Adrenal gland (tissue), 12 donors: ENCODE results near the gene ZCCHC18. TPM values are rescaled to one million over a fixed set of nuclear protein-coding genes. Genes with fewer than 3 reads are reported as not detected.
A peak's percentile ranks its signal among the peaks of the same experiment; 100 is the strongest.

ENCODE experiments used
- DNase-seq, 7 donors: peaks; one replicate each; pipeline ENCODE4 v3.0.0-alpha.2; 2019 to 2020
- H3K27ac ChIP-seq, 5 donors: fragments of 200-600 bp; sonication (generic) in 4 of 5; 1 replicate in 3 of 5; 2 replicates in 2 of 5; pipeline versions ENCODE4 v1.5.1 to v1.8.0; 2016 to 2020; ENCODE audit warnings: mild to moderate bottlenecking in 1 of 5
- H3K27me3 ChIP-seq: fragments of 200-600 bp; 2 replicates; pipeline ENCODE4 v1.8.0; 2021
- H3K36me3 ChIP-seq, 2 donors: fragments of 200-600 bp; replicated peaks in 1 of 2; 1 replicate in 1 of 2; 2 replicates in 1 of 2; pipeline versions ENCODE4 v1.5.1 to v1.8.0; 2018 to 2022
- H3K4me1 ChIP-seq, 2 donors: fragments of 200-600 bp; replicated peaks in 1 of 2; 1 replicate in 1 of 2; 2 replicates in 1 of 2; pipeline versions ENCODE4 v1.5.1 to v1.8.0; 2018 to 2021
- H3K4me3 ChIP-seq, 4 donors: fragments of 200-600 bp; sonication (generic) in 3 of 4; one replicate each; pipeline ENCODE4 v1.5.1; 2016 to 2018
- H3K9me3 ChIP-seq, 3 donors: fragments of 200-600 bp; sonication (generic) in 1 of 3; replicated peaks in 1 of 3; 1 replicate in 2 of 3; 2 replicates in 1 of 3; pipeline versions ENCODE4 v1.5.1 to v1.8.0; 2016 to 2021
- CTCF ChIP-seq, 6 experiments: fragments of 450-650 bp in 4 of 6; fragments of 200-600 bp in 2 of 6; sonication (generic) in 1 of 6; IDR thresholded peaks; 1 replicate in 5 of 6; 2 replicates in 1 of 6; pipeline versions ENCODE4 v1.5.1 to v1.8.0; 2016 to 2021; ENCODE audit warnings: antibody characterized with exemption in 6 of 6, mild to moderate bottlenecking in 2 of 6, moderate library complexity in 1 of 6
- POLR2A ChIP-seq, 2 donors: fragments of 450-650 bp; IDR thresholded peaks; one replicate each; pipeline ENCODE4 v1.6.1; 2017; ENCODE audit warnings: antibody characterized with exemption in 2 of 2, mild to moderate bottlenecking in 2 of 2, moderate library complexity in 1 of 2
- WGBS, 4 donors: extraction: QIAGEN DNeasy Blood & Tissue Kit in 2 of 4; methylation state at CpG; one replicate each; pipeline versions ENCODE4 v1.1.5 to v1.1.7; 2013 to 2017; 5-methylcytosine and 5-hydroxymethylcytosine counted together
- intact Hi-C, 2 donors: fragments of 100-400 bp; cut with DNase I; formaldehyde crosslinking; loops; one replicate each; pipeline versions ENCODE4 v1.14.1 to v1.15.0; 2022 to 2023
- polyA plus RNA-seq, 3 donors: library from polyadenylated mRNA; stranded (reverse); fragments of 200-250 nt in 2 of 3; fragments of 350-450 nt in 1 of 3; fragmentation: Illumina TruSeq in 1 of 3; extraction: RNeasy Lipid Tissue Mini Kit (QIAGEN cat#74804) in 1 of 3; gene quantifications; one replicate each; pipeline ENCODE4 v1.2.3, GENCODE V29; 2013 to 2014
- total RNA-seq, 9 donors: library from RNA; depleted of rRNA in 4 of 9; stranded (reverse); fragments of >200 nt in 4 of 9; fragments of 120-200 nt in 1 of 9; fragmentation: NEBNext Ultra II Directional in 1 of 9; extraction: Animal tissue kit (Norgen Biotek cat#: 25700) in 1 of 9; gene quantifications; one replicate each; pipeline versions ENCODE4 v1.1.0 to v1.2.4, GENCODE V29; 2013 to 2023
- donor health status: healthy with polysubstance abuse.
- donor health status: Bipolar disorder and iron deficiency.
- donor health status: DM: yes; HTN: yes; CAD: no.
- donor health status: DM: no; HTN: no; CAD: no.
- donor health status: DM: no; HTN: no; CAD: no.
- donor health status: DM: yes; HTN: yes; CAD: no.

Gene ZCCHC18
- total and polyA plus RNA-seq, 12 donors: 0.38 to 1.6 (median 0.78) TPM; not detected in 2

- DNase-seq: peak; percentile 73 to 86 (median 77)
These were observed 24.1 kb downstream of the ZCCHC18 start for GRCh38 chrX:104136241-104137019.

GRCh38 chrX:104137496-104137895 lies 25.2 kb downstream of the ZCCHC18 start:
- no peaks in the 10 kb centered on the region for H3K9me3 ChIP-seq
- H3K36me3 ChIP-seq: no peaks in the 10 kb centered on the region
- 75 to 85% (median 83%) methylated on average over 3 of the region's 3 CpGs for WGBS, 4 donors
- intact Hi-C loops: no loop called here
- H3K27ac ChIP-seq: no peak overlapping the region
- TF ChIP-seq CTCF (IDR thresholded peaks at IDR 0.05): no peak
- no peak for TF ChIP-seq POLR2A (IDR thresholded peaks at IDR 0.05)
- peaks cover 4 to 5% of the 10 kb centered on the region in 2 donors for H3K4me1 ChIP-seq
- no peak overlapping the region for H3K4me3 ChIP-seq
- no peaks in the 10 kb centered on the region for H3K27me3 ChIP-seq
- DNase-seq: no peak

More at GRCh38 chrX:104136241-104137019, 24.1 kb downstream of the ZCCHC18 start:
- peaks cover 2 to 5% of the 10 kb centered on the region in 2 donors for H3K4me1 ChIP-seq
- TF ChIP-seq POLR2A (IDR thresholded peaks at IDR 0.05): no peak
- TF ChIP-seq CTCF (IDR thresholded peaks at IDR 0.05): peak; percentile 60 to 87 (median 76)
- H3K36me3 ChIP-seq: no peaks in the 10 kb centered on the region
- H3K27me3 ChIP-seq: no peaks in the 10 kb centered on the region
- intact Hi-C loops: no loop called here
- peak overlapping the region in 1 of 4 donors; percentile 45 for H3K4me3 ChIP-seq
- no peaks in the 10 kb centered on the region for H3K9me3 ChIP-seq
- whole genome bisulfite sequencing, 4 donors: 20 to 32% (median 23%) methylated on average over 10 of the region's 10 CpGs
- H3K27ac ChIP-seq: peak overlapping the region in 1 of 5 donors; percentile 55

- peak overlapping the region in 3 of 5 donors; percentile 12 to 48 (median 39) for H3K27ac ChIP-seq
- peak in 1 of 7 donors; percentile 19 for DNase-seq
- no peaks in the 10 kb centered on the region for H3K36me3 ChIP-seq
- 56 to 72% (median 67%) methylated on average over 5 to 8 of the region's 8 CpGs for WGBS, 4 donors
- TF ChIP-seq CTCF (IDR thresholded peaks at IDR 0.05) (no peak), POLR2A (IDR thresholded peaks at IDR 0.05) (no peak)
- no peaks in the 10 kb centered on the region for H3K9me3 ChIP-seq
- peaks cover 4 to 5% of the 10 kb centered on the region in 2 donors for H3K4me1 ChIP-seq
- intact Hi-C loops: no loop called here
- H3K4me3 ChIP-seq: no peak overlapping the region
- no peaks in the 10 kb centered on the region for H3K27me3 ChIP-seq
These were observed 28.9 kb downstream of the ZCCHC18 start for GRCh38 chrX:104141087-104141760.

GRCh38 chrX:104151037-104151436 lies 38.7 kb downstream of the ZCCHC18 start:
- peaks cover 0 to 8% of the 10 kb centered on the region in 2 donors for H3K4me1 ChIP-seq
- no peaks in the 10 kb centered on the region for H3K9me3 ChIP-seq
- 19 to 46% (median 30%) methylated on average over 1 of the region's 1 CpG for WGBS, 4 donors
- no peaks in the 10 kb centered on the region for H3K36me3 ChIP-seq
- H3K27me3 ChIP-seq: no peaks in the 10 kb centered on the region
- no peak overlapping the region for H3K27ac ChIP-seq
- no peak for DNase-seq
- H3K4me3 ChIP-seq: no peak overlapping the region
- TF ChIP-seq POLR2A (IDR thresholded peaks at IDR 0.05): no peak
- no peak for TF ChIP-seq CTCF (IDR thresholded peaks at IDR 0.05)
- intact Hi-C loops: no loop called here
